ENCODE data around the gene CEP55. TPM values are rescaled to one million over a fixed set of nuclear protein-coding genes. Genes with fewer than 3 reads are reported as not detected.

Gene CEP55
- total and polyA plus RNA-seq, 2 of the 8 experiments (the other 6 are each of a cell fraction or from before 2014, with no cell fraction given), result 7.0 to 19.6 TPM

DNA sequence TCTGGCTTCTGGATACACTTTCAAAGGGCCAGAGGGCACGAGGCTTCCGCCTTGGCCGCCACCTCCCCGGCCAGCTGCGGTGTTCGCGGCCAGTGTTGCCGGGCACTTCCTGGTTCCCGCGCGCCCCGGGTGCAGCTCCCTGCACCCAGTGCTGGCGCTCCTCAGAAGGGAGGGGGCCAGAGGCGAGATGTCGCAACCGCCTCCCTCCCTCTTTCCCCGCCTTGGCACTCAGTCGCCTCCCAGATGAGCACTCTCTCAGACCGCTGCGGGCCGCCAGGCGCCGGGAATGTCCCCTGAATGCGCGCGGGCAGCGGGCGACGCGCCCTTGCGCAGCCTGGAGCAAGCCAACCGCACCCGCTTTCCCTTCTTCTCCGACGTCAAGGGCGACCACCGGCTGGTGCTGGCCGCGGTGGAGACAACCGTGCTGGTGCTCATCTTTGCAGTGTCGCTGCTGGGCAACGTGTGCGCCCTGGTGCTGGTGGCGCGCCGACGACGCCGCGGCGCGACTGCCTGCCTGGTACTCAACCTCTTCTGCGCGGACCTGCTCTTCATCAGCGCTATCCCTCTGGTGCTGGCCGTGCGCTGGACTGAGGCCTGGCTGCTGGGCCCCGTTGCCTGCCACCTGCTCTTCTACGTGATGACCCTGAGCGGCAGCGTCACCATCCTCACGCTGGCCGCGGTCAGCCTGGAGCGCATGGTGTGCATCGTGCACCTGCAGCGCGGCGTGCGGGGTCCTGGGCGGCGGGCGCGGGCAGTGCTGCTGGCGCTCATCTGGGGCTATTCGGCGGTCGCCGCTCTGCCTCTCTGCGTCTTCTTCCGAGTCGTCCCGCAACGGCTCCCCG, 70.2 kb downstream of the CEP55 start, which contains the start of gene FFAR4:
FFAR4 (plus strand) TSS at position 231 of the 842 bp plus-strand sequence; CDS start at position 287, 56 bp downstream.
- Histone ChIP-seq H2BK5ac (ENCODE audit: low read depth, low read length) (no peak within 1 kb of the TSS), H3K56ac (replicated peaks; ENCODE audit: insufficient read length, low read depth, low read length) (no peak within 1 kb of the TSS), H3K79me2 (ENCODE audit: control insufficient read depth in 1 of 2, insufficient read depth in 2 of 2, low read length in 2 of 2) (no peaks in the 10 kb centered on the region), H3K23ac (ENCODE audit: insufficient read length) (no peak within 1 kb of the TSS), H4K20me1 (replicated peaks in 1 of 2; ENCODE audit: control insufficient read depth in 1 of 2, insufficient read depth in 2 of 2, low read length in 2 of 2) (peaks cover 0 to 2% of the 10 kb centered on the region in 2 experiments), H3K14ac (ENCODE audit: insufficient read length) (no peak within 1 kb of the TSS), H4K91ac (replicated peaks; ENCODE audit: insufficient read length, low read length) (no peak within 1 kb of the TSS), H3K79me1 (ENCODE audit: low read depth, low read length) (no peaks in the 10 kb centered on the region), H2BK120ac (replicated peaks; ENCODE audit: low read depth, low read length) (no peak within 1 kb of the TSS), H2AK5ac (ENCODE audit: low read depth, low read length) (no peak within 1 kb of the TSS), H3K27me3 (replicated peaks in 1 of 4; ENCODE audit: control insufficient read depth in 3 of 4, extremely low read depth in 1 of 4, insufficient read depth in 3 of 4, low read length in 3 of 4) (peaks cover 34 to 70% (median 61%) of the 10 kb centered on the region in 4 experiments), H2BK15ac (ENCODE audit: low read length) (no peak within 1 kb of the TSS), H3K9ac (replicated peaks in 1 of 4; ENCODE audit: extremely low read depth in 1 of 4, low read depth in 3 of 4, low read length in 3 of 4) (no peak within 1 kb of the TSS), H3K9me3 (ENCODE audit: insufficient read depth in 2 of 2, low read depth in 1 of 2, low read length in 1 of 2) (no peaks in the 10 kb centered on the region), H2BK12ac (ENCODE audit: low read depth, low read length) (no peak within 1 kb of the TSS), H3K4me3 (ENCODE audit: extremely low read depth in 1 of 4, insufficient read depth in 2 of 4, low read depth in 3 of 4, low read length in 4 of 4) (peak within 1 kb of the TSS; percentile 42 to 65 (median 62)), H3K23me2 (ENCODE audit: low read depth, low read length) (peaks cover 4% of the 10 kb centered on the region; the same call in 1 of the 2 replicates), H2BK20ac (ENCODE audit: low read length) (no peak within 1 kb of the TSS), H3K4ac (replicated peaks; ENCODE audit: insufficient read length, low read depth, low read length) (no peak within 1 kb of the TSS), H3K4me1 (replicated peaks in 1 of 4; ENCODE audit: control insufficient read depth in 3 of 4, insufficient read depth in 4 of 4, low read length in 3 of 4) (peaks cover 3 to 9% (median 7%) of the 10 kb centered on the region in 4 experiments), H3K27ac (ENCODE audit: low read depth, low read length) (no peak within 1 kb of the TSS), H4K8ac (ENCODE audit: extremely low read depth, insufficient read depth, low read length) (0 out of 2 replicates have a peak within 1 kb of the TSS, but pooled peaks have one; percentile 47), H3K36me3 (ENCODE audit: control insufficient read depth in 2 of 4, insufficient read depth in 4 of 4, low read length in 3 of 4) (no peaks in the 10 kb centered on the region; a peak in 1 of 8 replicates), H4K5ac (ENCODE audit: insufficient read length, low read depth, low read length) (no peak within 1 kb of the TSS), H3K4me2 (ENCODE audit: insufficient read depth in 1 of 2, low read depth in 2 of 2, low read length in 2 of 2) (peak within 1 kb of the TSS; percentile 91 to 99), H3K18ac (ENCODE audit: extremely low read depth, low read length) (peak within 1 kb of the TSS; percentile 24; the same call in 1 of the 2 replicates), H2AFZ (ENCODE audit: low read length) (peak within 1 kb of the TSS; percentile 70)
- POLR2A ChIA-PET (ENCODE audit: partially characterized antibody), result interaction anchor here (1.1 kb wide), 1 partner anchor 24 kb away, joined by 3 read pairs; no protein-coding TSS in a partner anchor
- FAIRE-seq (no peak), DNase-seq (ENCODE audit: low read depth in 1 of 2, low spot score in 2 of 2) (peak in 1 of 2 experiments; percentile 77)
- CTCF ChIA-PET (ENCODE audit: partially characterized antibody), result interaction anchor here (0.8 to 4.9 kb wide), 3 partner anchors 13 to 24 kb away, joined by 3 to 43 read pairs (median 5); no protein-coding TSS in a partner anchor
- 3% methylated on average over 65 of the region's 85 CpGs; no CpG with 5 or more reads in 1 of the 2 experiments for WGBS, 2 experiments (ENCODE audit: extremely low coverage in 1 of 2, insufficient coverage in 1 of 2, insufficient read length in 1 of 2, insufficient replicate concordance in 2 of 2, low coverage in 1 of 2, low lambda C conversion rate in 2 of 2, missing lambda C conversion rate in 1 of 2)
- no peak for TF ChIP-seq GTF2F1 (IDR thresholded peaks at IDR 0.05; ENCODE audit: borderline replicate concordance, low read depth, low read length)
- TF ChIP-seq KDM5A (IDR thresholded peaks at IDR 0.05; ENCODE audit: low read length), result no peak
- TF ChIP-seq SIX5 (IDR thresholded peaks at IDR 0.05; ENCODE audit: low read depth, low read length), result no peak
- TF ChIP-seq SIN3A (conservative IDR thresholded peaks at IDR 0.05 in 1 of 2, IDR thresholded peaks at IDR 0.05 in 1 of 2; ENCODE audit: low read depth in 1 of 2, low read length in 2 of 2), result 0 out of 4 replicates have a peak, but pooled peaks of 1 of the 2 experiments have one; percentile 53
- no peak; the same call in 1 of the 2 replicates for TF ChIP-seq PHF8 (conservative IDR thresholded peaks at IDR 0.05; ENCODE audit: low read depth, low read length)
- TF ChIP-seq, protein P1, sequence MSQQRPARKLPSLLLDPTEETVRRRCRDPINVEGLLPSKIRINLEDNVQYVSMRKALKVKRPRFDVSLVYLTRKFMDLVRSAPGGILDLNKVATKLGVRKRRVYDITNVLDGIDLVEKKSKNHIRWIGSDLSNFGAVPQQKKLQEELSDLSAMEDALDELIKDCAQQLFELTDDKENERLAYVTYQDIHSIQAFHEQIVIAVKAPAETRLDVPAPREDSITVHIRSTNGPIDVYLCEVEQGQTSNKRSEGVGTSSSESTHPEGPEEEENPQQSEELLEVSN (IDR thresholded peaks at IDR 0.05), result peak; percentile 76
- no peak for TF ChIP-seq KDM1A (IDR thresholded peaks at IDR 0.05; ENCODE audit: borderline replicate concordance, low read length)
- TF ChIP-seq HDAC6 (IDR thresholded peaks at IDR 0.05; ENCODE audit: low read depth, low read length), result no peak
- TF ChIP-seq, protein P2, sequence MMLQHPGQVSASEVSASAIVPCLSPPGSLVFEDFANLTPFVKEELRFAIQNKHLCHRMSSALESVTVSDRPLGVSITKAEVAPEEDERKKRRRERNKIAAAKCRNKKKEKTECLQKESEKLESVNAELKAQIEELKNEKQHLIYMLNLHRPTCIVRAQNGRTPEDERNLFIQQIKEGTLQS (IDR thresholded peaks at IDR 0.05; ENCODE audit: insufficient read depth, low read depth, low read length), result no peak

All from H1 (cell line).